GM18502 (cell line): ENCODE results near the gene TAF4.

Experiments used
- ATAC-seq: cut with Tn5 transposase; IDR thresholded peaks from one replicate; pipeline ENCODE4 v1.9.1; 2021; ENCODE audit warnings: mild to moderate bottlenecking; ENCODE audit not compliant: unreplicated experiment, poor library complexity

TAF4 gene

DNA sequence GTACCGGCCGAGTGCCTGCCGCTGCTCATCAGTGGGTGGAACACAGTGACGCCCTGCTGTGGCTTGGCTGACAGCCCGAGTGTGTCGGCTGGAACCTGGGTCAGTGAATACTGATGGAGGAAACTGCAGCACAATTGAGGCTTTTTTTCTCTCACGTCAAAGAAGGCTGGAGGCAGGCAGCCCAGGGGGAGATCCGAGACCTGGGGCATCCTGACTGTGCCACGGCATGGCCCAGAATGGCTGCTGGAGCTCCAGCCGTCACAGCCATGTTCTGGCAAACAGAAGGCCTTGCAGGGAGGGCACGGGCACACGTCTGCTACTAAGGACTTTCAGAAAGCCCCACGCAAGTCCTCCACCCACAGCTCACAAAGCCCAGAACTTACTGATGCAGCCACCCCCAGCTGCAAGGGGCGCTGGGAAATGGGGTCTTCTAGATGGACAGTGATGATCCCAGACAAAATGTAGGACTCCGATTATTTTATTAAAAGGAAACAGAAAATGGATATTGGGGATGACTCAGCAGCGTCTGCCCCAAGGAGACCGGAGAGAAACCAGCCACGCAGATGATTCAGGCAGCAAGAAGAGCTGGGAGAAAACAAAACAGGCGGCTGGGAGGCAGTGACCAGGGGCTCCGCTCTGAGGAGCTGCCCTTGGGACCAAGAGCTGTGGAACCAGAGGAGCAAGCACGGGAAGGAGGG, 140.0 kb downstream of the TAF4 start:
- ATAC-seq: no peak

- no peak for ATAC-seq
Measured at GRCh38 chr20:61924858-61925554, 140.7 kb downstream of the TAF4 start.
